Type B pancreatic cell (in vitro differentiated cells): Measurements from ENCODE around the gene DOCK4. TPM values are rescaled to one million over a fixed set of nuclear protein-coding genes. Genes with fewer than 3 reads are reported as not detected.

Experiments
- DNase-seq: peaks from one replicate; pipeline ENCODE4 v3.0.0; 2021; ENCODE audit warnings: mixed read lengths; ENCODE audit not compliant: unreplicated experiment; ENCODE audit errors: extremely low spot score
- H3K27ac Mint-ChIP-seq: 2 replicates; pipeline ENCODE4 v1.8.0; 2021; ENCODE audit warnings: mild to moderate bottlenecking, mixed read lengths
- H3K27me3 Mint-ChIP-seq: 2 replicates; pipeline ENCODE4 v1.8.0; 2021; ENCODE audit warnings: mixed read lengths
- H3K36me3 Mint-ChIP-seq: 2 replicates; pipeline ENCODE4 v1.8.0; 2021; ENCODE audit warnings: mixed read lengths
- H3K4me1 Mint-ChIP-seq: one replicate; pipeline ENCODE4 v1.8.0; 2021; ENCODE audit warnings: mixed read lengths; ENCODE audit not compliant: unreplicated experiment
- H3K4me3 Mint-ChIP-seq: 2 replicates; pipeline ENCODE4 v1.8.0; 2021; ENCODE audit warnings: mild to moderate bottlenecking, mixed read lengths
- H3K9me3 Mint-ChIP-seq: 2 replicates; pipeline ENCODE4 v1.8.0; 2021; ENCODE audit warnings: mixed read lengths
- total RNA-seq: library from RNA; stranded (reverse); gene quantifications from 2 replicates; pipeline ENCODE4 v1.2.1, GENCODE V29; 2021; ENCODE audit warnings: low replicate concordance
- TF ChIP-seq, protein P1 (sequence below): fragments of 200-600 bp; sonication (generic); conservative IDR thresholded peaks from 2 replicates; pipeline ENCODE4 v1.5.0; 2021; ENCODE audit warnings: antibody characterized with exemption, mild to moderate bottlenecking

DOCK4 gene
- total RNA-seq, 1 donor from 2014 or later = 24.6 TPM

- Mint-ChIP-seq H3K9me3 (no peaks in the 10 kb centered on the region), H3K4me1 (peaks cover 35% of the 10 kb centered on the region), H3K27me3 (no peaks in the 10 kb centered on the region), H3K27ac (no peak overlapping the region), H3K36me3 (no peaks in the 10 kb centered on the region), H3K4me3 (no peak overlapping the region)
- TF ChIP-seq, protein P1, sequence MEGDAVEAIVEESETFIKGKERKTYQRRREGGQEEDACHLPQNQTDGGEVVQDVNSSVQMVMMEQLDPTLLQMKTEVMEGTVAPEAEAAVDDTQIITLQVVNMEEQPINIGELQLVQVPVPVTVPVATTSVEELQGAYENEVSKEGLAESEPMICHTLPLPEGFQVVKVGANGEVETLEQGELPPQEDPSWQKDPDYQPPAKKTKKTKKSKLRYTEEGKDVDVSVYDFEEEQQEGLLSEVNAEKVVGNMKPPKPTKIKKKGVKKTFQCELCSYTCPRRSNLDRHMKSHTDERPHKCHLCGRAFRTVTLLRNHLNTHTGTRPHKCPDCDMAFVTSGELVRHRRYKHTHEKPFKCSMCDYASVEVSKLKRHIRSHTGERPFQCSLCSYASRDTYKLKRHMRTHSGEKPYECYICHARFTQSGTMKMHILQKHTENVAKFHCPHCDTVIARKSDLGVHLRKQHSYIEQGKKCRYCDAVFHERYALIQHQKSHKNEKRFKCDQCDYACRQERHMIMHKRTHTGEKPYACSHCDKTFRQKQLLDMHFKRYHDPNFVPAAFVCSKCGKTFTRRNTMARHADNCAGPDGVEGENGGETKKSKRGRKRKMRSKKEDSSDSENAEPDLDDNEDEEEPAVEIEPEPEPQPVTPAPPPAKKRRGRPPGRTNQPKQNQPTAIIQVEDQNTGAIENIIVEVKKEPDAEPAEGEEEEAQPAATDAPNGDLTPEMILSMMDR = no peak
- DNase-seq = no peak
Observed at GRCh38 chr7:112157072-112157471, 49.1 kb downstream of the DOCK4 start.

DNA sequence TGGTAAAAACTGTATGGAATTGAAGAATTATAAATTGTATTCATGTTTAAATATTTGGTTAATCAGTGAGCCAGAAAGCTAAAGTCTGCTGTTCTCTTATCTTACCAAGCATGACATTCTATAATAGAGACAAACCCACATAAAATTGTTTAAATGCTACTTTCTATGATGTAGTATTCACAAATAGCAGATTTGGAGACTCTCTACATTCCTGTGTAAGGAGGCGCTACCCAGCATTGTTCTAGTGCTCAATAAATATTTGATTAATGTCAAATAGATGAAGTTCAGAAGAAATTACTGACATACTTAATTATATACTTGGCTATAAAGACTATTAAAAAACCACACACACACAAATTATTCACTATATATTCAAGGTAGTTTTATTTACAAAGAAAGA, 49.8 kb downstream of the DOCK4 start:
- DNase-seq = no peak
- no peaks in the 10 kb centered on the region for H3K27me3 Mint-ChIP-seq
- no peaks in the 10 kb centered on the region for H3K9me3 Mint-ChIP-seq
- no peaks in the 10 kb centered on the region for H3K36me3 Mint-ChIP-seq
- H3K4me3 Mint-ChIP-seq = no peak overlapping the region
- no peak overlapping the region for H3K27ac Mint-ChIP-seq
- H3K4me1 Mint-ChIP-seq = peaks cover 29% of the 10 kb centered on the region
- TF ChIP-seq, protein P1 = no peak

- Mint-ChIP-seq H3K9me3 (no peaks in the 10 kb centered on the region), H3K27me3 (no peaks in the 10 kb centered on the region), H3K4me3 (no peak overlapping the region), H3K36me3 (peaks cover 3% of the 10 kb centered on the region), H3K4me1 (peaks cover 24% of the 10 kb centered on the region), H3K27ac (no peak overlapping the region)
- TF ChIP-seq, protein P1 = no peak
- no peak for DNase-seq
Observed at GRCh38 chr7:112154690-112155089, 51.5 kb downstream of the DOCK4 start.

GRCh38 chr7:112152186-112152585, 54.0 kb downstream of the DOCK4 start:
- DNase-seq = no peak
- Mint-ChIP-seq H3K27me3 (no peaks in the 10 kb centered on the region), H3K27ac (no peak overlapping the region), H3K4me1 (peaks cover 26% of the 10 kb centered on the region), H3K4me3 (no peak overlapping the region), H3K9me3 (no peaks in the 10 kb centered on the region), H3K36me3 (peaks cover 8% of the 10 kb centered on the region)
- TF ChIP-seq, protein P1 = no peak

- Mint-ChIP-seq H3K36me3 (peaks cover 8% of the 10 kb centered on the region), H3K4me3 (no peak overlapping the region), H3K27me3 (no peaks in the 10 kb centered on the region), H3K4me1 (peaks cover 26% of the 10 kb centered on the region), H3K27ac (no peak overlapping the region), H3K9me3 (no peaks in the 10 kb centered on the region)
- DNase-seq = no peak
- TF ChIP-seq, protein P1 = no peak
Observed at GRCh38 chr7:112150823-112151641, 55.2 kb downstream of the DOCK4 start.
